Measurements from ENCODE around the gene GALT.

Gene GALT

GRCh38 chr9:34646211-34647083, at the start of gene GALT:
Gene GALT (plus strand): TSS chr9:34646675. CDS start chr9:34646705, 30 bp downstream.
- DNase-seq (ENCODE audit: low read depth), result peak; percentile 56

- DNase-seq (ENCODE audit: low read depth), result no peak
These were observed 46.9 kb upstream of the GALT start for GRCh38 chr9:34599546-34599945.

- no peak for DNase-seq (ENCODE audit: low read depth)
These were observed 45.6 kb upstream of the GALT start for GRCh38 chr9:34600908-34601307.

GRCh38 chr9:34601937-34602573, 44.4 kb upstream of the GALT start:
- no peak for DNase-seq (ENCODE audit: low read depth)

- no peak for DNase-seq (ENCODE audit: low read depth)
These were observed 42.8 kb upstream of the GALT start for GRCh38 chr9:34603610-34604231.

GRCh38 chr9:34606190-34606589, 40.3 kb upstream of the GALT start:
- no peak for DNase-seq (ENCODE audit: low read depth)

GRCh38 chr9:34606905-34607304, 39.6 kb upstream of the GALT start:
- no peak for DNase-seq (ENCODE audit: low read depth)

GRCh38 chr9:34607331-34607730, 39.1 kb upstream of the GALT start:
- no peak for DNase-seq (ENCODE audit: low read depth)

GRCh38 chr9:34610434-34611206, 35.9 kb upstream of the GALT start:
- no peak for DNase-seq (ENCODE audit: low read depth)

GRCh38 chr9:34611251-34611810, 35.1 kb upstream of the GALT start:
- no peak for DNase-seq (ENCODE audit: low read depth)

GRCh38 chr9:34611811-34612787, 34.4 kb upstream of the GALT start, which contains the start of gene RPP25L:
Gene RPP25L (minus strand): TSS chr9:34612097. CDS start chr9:34611296, 801 bp downstream.
- DNase-seq (ENCODE audit: low read depth), result peak; percentile 36

- no peak for DNase-seq (ENCODE audit: low read depth)
These were observed 33.6 kb upstream of the GALT start for GRCh38 chr9:34612788-34613390.

- no peak for DNase-seq (ENCODE audit: low read depth)
These were observed 31.3 kb upstream of the GALT start for GRCh38 chr9:34615132-34615531.

- peak; percentile 74 for DNase-seq (ENCODE audit: low read depth)
These were observed 26.1 kb upstream of the GALT start, which contains the start of gene DCTN3 for GRCh38 chr9:34620061-34620994. Gene DCTN3 (minus strand): TSS chr9:34620495. CDS start chr9:34620464, 31 bp downstream.

- no peak for DNase-seq (ENCODE audit: low read depth)
These were observed 22.9 kb upstream of the GALT start for GRCh38 chr9:34623374-34624235.

- no peak for DNase-seq (ENCODE audit: low read depth)
These were observed 21.8 kb upstream of the GALT start for GRCh38 chr9:34624475-34625185.

- no peak for DNase-seq (ENCODE audit: low read depth)
These were observed 21.3 kb upstream of the GALT start for GRCh38 chr9:34625186-34625486.
